Breast epithelium (tissue), 4 donors: ENCODE results near the gene MYEOV. TPM values are rescaled to one million over a fixed set of nuclear protein-coding genes. Genes with fewer than 3 reads are reported as not detected.

Source experiments
- DNase-seq, 2 donors: peaks; one replicate each; pipeline ENCODE4 v3.0.0-alpha.2; 2019; ENCODE audit warnings: low spot score in 2 of 2
- H3K27ac ChIP-seq, 2 donors: fragments of 200-600 bp; sonication (generic) in 1 of 2; one replicate each; pipeline ENCODE4 v1.5.1; 2016 to 2019; ENCODE audit warnings: mild to moderate bottlenecking in 1 of 2
- H3K27me3 ChIP-seq, 2 donors: fragments of 200-600 bp; sonication (generic) in 1 of 2; one replicate each; pipeline versions ENCODE4 v1.5.1 to v1.6.0; 2017 to 2019; ENCODE audit warnings: control low read depth in 1 of 2, mild to moderate bottlenecking in 1 of 2
- H3K36me3 ChIP-seq: fragments of 200-600 bp; one replicate; pipeline ENCODE4 v1.5.1; 2019
- H3K4me1 ChIP-seq, 2 donors: fragments of 200-600 bp; sonication (generic); one replicate each; pipeline ENCODE4 v1.5.1; 2016 to 2019; ENCODE audit warnings: control low read depth in 1 of 2
- H3K4me3 ChIP-seq, 3 donors: fragments of 200-600 bp; sonication (generic); 1 replicate in 2 of 3; 2 replicates in 1 of 3; pipeline ENCODE4 v1.5.1; 2016 to 2019; ENCODE audit warnings: mild to moderate bottlenecking in 3 of 3, moderate library complexity in 2 of 3
- H3K9me3 ChIP-seq, 2 donors: fragments of 200-600 bp; sonication (generic) in 1 of 2; one replicate each; pipeline ENCODE4 v1.5.1; 2016 to 2019; ENCODE audit warnings: control low read depth in 1 of 2
- POLR2A ChIP-seq: fragments of 450-650 bp; IDR thresholded peaks from one replicate; pipeline ENCODE4 v1.6.1; 2016; ENCODE audit warnings: antibody characterized with exemption, mild to moderate bottlenecking, moderate library complexity
- POLR2AphosphoS5 ChIP-seq, 3 donors: sonication (generic); formaldehyde crosslinking; IDR thresholded peaks; one replicate each; pipeline ENCODE4 v1.6.1; 2017; ENCODE audit warnings: antibody characterized with exemption in 3 of 3
- intact Hi-C: fragments of 100-400 bp; cut with DNase I; formaldehyde crosslinking; loops from one replicate; pipeline ENCODE4 v1.15.1; 2023; ENCODE audit warnings: low total_unique reads
- total RNA-seq, 3 donors: library from RNA; depleted of rRNA; stranded (reverse); fragments of >200 nt; gene quantifications; one replicate each; pipeline ENCODE4 v1.1.0, GENCODE V29; 2016
- TF ChIP-seq, protein P1 (sequence below), 3 donors: fragments of 450-650 bp; IDR thresholded peaks; one replicate each; pipeline ENCODE4 v1.5.1; 2016 to 2017; ENCODE audit warnings: antibody characterized with exemption in 3 of 3, mild to moderate bottlenecking in 3 of 3, moderate library complexity in 3 of 3

MYEOV gene
- total RNA-seq, 3 donors from 2014 or later, result 2.8 to 22.0 (median 18.7) TPM

DNA sequence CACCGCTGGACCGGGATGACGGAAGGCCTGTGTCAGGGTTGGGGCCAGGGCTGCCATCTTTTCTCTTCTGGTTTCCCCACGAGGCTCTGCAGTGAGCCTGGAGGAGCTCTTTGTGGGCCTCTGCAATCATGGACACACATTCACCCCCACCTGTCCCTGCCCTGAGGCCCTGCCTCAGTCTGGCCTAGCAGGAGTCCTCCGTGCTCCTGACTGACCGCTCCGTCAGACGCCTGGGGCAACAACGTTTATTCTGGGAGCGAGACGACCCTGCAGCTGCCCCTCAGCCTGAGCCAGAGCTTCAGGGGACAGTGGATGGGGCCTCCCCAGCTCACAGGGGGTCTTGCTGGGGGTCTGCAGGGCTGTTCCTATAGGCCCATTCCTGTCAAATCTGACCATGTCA is 8.2 kb upstream of the MYEOV start:
- H3K4me3 ChIP-seq, result no peak overlapping the region
- intact Hi-C loops, result no loop called here
- H3K36me3 ChIP-seq, result no peaks in the 10 kb centered on the region
- DNase-seq, result no peak
- no peaks in the 10 kb centered on the region for H3K9me3 ChIP-seq
- no peaks in the 10 kb centered on the region for H3K4me1 ChIP-seq
- no peak for TF ChIP-seq POLR2A
- TF ChIP-seq, protein P1, sequence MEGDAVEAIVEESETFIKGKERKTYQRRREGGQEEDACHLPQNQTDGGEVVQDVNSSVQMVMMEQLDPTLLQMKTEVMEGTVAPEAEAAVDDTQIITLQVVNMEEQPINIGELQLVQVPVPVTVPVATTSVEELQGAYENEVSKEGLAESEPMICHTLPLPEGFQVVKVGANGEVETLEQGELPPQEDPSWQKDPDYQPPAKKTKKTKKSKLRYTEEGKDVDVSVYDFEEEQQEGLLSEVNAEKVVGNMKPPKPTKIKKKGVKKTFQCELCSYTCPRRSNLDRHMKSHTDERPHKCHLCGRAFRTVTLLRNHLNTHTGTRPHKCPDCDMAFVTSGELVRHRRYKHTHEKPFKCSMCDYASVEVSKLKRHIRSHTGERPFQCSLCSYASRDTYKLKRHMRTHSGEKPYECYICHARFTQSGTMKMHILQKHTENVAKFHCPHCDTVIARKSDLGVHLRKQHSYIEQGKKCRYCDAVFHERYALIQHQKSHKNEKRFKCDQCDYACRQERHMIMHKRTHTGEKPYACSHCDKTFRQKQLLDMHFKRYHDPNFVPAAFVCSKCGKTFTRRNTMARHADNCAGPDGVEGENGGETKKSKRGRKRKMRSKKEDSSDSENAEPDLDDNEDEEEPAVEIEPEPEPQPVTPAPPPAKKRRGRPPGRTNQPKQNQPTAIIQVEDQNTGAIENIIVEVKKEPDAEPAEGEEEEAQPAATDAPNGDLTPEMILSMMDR (IDR thresholded peaks at IDR 0.05), result no peak
- no peak for TF ChIP-seq POLR2AphosphoS5 (IDR thresholded peaks at IDR 0.05)
- no peaks in the 10 kb centered on the region for H3K27me3 ChIP-seq
- H3K27ac ChIP-seq, result no peak overlapping the region

DNA sequence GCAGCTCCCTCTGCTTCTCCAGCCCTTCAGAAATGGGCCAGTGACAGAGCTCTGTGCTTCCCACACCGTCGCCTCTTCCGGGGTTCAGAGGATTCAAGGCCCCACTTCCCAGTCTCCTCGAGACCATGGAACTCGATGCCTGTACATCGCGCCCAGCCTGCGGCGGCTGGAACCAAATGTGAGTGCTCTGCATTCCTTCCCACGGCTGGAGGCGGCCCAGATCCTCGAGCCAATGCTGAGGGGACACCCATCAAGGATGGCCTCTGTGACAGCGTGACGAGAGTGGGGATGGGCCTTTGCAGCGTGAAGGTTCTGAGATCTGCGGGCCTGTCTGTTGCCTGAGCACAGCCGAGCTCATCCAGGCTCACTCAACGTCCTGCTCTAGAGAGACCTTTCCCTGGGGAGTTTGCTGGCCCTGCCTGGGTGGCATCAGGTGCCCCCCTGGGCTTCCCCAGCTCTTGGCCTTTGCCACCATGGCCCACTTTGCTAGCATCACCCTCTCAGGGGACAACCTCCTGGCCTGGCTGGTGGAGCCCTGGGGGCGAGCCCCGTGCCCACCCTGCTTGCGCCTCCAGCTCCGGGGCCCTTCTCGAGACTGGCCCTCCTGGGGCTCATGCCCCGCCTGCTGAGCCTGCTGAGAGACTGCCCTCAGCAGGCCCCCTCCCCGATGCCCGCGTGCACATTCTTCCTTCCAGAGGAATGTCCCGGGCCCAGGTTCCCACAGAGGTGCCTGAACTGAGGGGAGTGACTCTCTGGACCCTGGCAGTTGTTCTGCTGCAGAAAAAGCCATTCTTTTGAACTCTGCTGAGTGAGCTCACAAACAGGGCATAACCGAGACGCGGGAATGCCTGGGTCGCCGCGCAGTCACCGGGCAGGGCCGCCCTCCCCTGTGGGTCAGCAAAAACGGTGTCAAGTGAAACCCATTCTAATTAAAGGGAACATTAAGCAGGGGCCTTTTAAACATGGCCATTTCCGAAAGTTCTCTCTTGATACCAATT is 7.3 kb upstream of the MYEOV start:
- H3K9me3 ChIP-seq, result no peaks in the 10 kb centered on the region
- H3K4me3 ChIP-seq, result no peak overlapping the region
- DNase-seq, result no peak
- TF ChIP-seq POLR2AphosphoS5 (IDR thresholded peaks at IDR 0.05) (no peak), POLR2A (no peak)
- TF ChIP-seq, protein P1 (IDR thresholded peaks at IDR 0.05), result no peak
- intact Hi-C loops, result no loop called here
- no peaks in the 10 kb centered on the region for H3K36me3 ChIP-seq
- H3K27me3 ChIP-seq, result no peaks in the 10 kb centered on the region
- H3K4me1 ChIP-seq, result no peaks in the 10 kb centered on the region
- H3K27ac ChIP-seq, result no peak overlapping the region

DNA sequence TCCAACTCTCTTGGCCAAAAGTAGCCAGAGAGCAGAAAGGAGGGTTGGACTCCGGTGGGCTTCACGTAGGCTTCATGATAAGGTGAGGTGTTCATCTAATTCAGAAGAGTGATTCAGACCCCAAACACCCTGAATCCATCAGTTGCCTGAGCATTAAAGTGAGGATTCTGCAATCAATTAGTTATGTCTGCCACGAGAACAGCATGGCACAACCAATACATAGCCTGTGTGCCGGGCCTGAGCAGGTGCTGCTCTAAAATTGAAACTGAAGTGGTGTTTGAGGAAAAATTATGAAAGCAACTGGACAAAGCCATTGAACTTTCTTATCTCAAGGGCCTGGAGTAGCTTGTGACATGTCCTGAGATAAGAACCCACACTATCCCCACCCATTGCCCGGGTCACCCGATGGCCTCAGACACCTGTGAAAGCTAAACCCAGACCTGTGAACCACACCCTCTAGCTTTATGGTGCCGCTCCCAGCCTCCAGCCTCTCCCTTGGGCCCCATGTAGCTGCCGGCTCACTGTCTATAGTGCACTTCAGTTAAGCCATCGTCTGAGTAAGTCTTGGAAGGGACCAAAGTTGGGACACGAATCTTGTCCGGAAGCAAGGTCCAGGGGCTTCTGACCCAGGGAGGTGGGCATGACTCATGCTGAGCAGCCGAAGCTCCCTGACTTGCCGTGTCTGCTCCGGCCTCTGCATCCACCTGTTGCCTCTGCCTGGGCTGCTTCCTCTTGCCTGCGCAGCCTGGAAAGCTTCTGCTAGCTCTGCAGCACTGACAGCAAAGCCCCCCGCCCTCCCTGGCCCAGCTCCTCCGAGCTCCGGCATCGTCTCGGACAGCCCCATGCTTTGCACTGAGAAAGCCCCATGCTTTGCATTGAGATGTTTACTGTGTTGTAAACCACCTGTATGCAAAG is 5.7 kb upstream of the MYEOV start:
- Histone ChIP-seq H3K36me3 (no peaks in the 10 kb centered on the region), H3K4me1 (no peaks in the 10 kb centered on the region), H3K9me3 (no peaks in the 10 kb centered on the region), H3K27me3 (no peaks in the 10 kb centered on the region), H3K27ac (no peak overlapping the region), H3K4me3 (no peak overlapping the region)
- intact Hi-C loops, result no loop called here
- no peak for DNase-seq
- no peak for TF ChIP-seq POLR2AphosphoS5 (IDR thresholded peaks at IDR 0.05)
- TF ChIP-seq, protein P1 (IDR thresholded peaks at IDR 0.05), result no peak
- TF ChIP-seq POLR2A, result no peak

DNA sequence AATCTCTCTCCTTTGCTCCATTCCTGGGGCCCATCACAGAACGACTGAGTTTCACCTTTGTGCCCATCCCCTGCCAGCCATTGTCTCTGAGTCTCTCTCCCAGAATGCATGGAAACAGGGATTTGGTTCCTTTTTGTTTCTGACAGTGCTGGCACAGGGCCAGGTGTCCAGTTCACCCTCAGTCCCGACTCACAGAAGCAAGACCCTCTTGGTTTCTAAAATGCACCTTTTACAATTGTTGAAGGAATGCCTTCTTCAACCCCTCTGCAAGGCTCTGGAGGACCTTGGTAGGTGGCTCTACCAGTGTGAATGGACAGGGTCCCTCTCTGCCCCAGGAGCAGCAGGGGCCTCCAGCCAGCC is 5.1 kb upstream of the MYEOV start:
- Histone ChIP-seq H3K27me3 (no peaks in the 10 kb centered on the region), H3K27ac (no peak overlapping the region), H3K4me1 (no peaks in the 10 kb centered on the region), H3K36me3 (no peaks in the 10 kb centered on the region), H3K4me3 (no peak overlapping the region), H3K9me3 (no peaks in the 10 kb centered on the region)
- TF ChIP-seq POLR2A, result no peak
- TF ChIP-seq, protein P1 (IDR thresholded peaks at IDR 0.05), result no peak
- TF ChIP-seq POLR2AphosphoS5 (IDR thresholded peaks at IDR 0.05), result no peak
- DNase-seq, result no peak
- intact Hi-C loops, result no loop called here
